T-cell (primary cell): ENCODE measurements around the gene LSM2. TPM values are rescaled to one million over a fixed set of nuclear protein-coding genes. Genes with fewer than 3 reads are reported as not detected.
"Not testable (repeated sequence)": the region's sequence is repeated elsewhere in the genome, so short reads cannot be mapped to it uniquely, and the experiment has no call there.

ENCODE experiments used
- ATAC-seq, 4 experiments: fragments of 200-7000 bp in 3 of 4; fragments of 150-1000 bp in 1 of 4; cut with Tn5 transposase; replicated peaks in 1 of 4; 1 replicate in 3 of 4; 2 replicates in 1 of 4; pipeline ENCODE4 v1.10.0; 2021; ENCODE audit warnings: moderate library complexity in 3 of 4, mild to moderate bottlenecking in 2 of 4, moderate number of reproducible peaks in 1 of 4
- CTCF ChIA-PET, 2 donors: fragments of 300-600 bp; sonication (Branson Sonifier 250); formaldehyde crosslinking; loops; one replicate each; lab custom pipeline; 2022; ENCODE audit warnings: antibody characterized with exemption in 2 of 2; lab: Charles Lee
- POLR2A ChIA-PET, 2 donors: fragments of 300-600 bp; sonication (Branson Sonifier 250); formaldehyde crosslinking; loops; one replicate each; lab custom pipeline; 2022; ENCODE audit warnings: antibody characterized with exemption in 2 of 2; lab: Charles Lee
- DNase-seq, 35 experiments: peaks; one replicate each; pipeline versions ENCODE4 v3.0.0 to v3.0.0-alpha.2; 2013 to 2023
- H3K27ac ChIP-seq: one replicate; pipeline ENCODE4 v1.5.1; 2013; ENCODE audit warnings: low read length
- H3K27me3 ChIP-seq, 2 experiments: replicated peaks in 1 of 2; 1 replicate in 1 of 2; 2 replicates in 1 of 2; pipeline versions ENCODE4 v1.6.1 to v1.7.0; 2013; ENCODE audit warnings: low read length in 1 of 2, mixed read lengths in 1 of 2; ENCODE audit not compliant: control insufficient read depth in 2 of 2, insufficient read depth in 2 of 2; ENCODE audit errors: extremely low read depth in 1 of 2
- H3K36me3 ChIP-seq, 2 donors: 1 replicate in 1 of 2; 2 replicates in 1 of 2; pipeline versions ENCODE4 v1.6.1 to v1.7.0; 2013; ENCODE audit warnings: low read length in 1 of 2; ENCODE audit not compliant: control insufficient read depth in 2 of 2, insufficient read depth in 1 of 2; ENCODE audit errors: extremely low read depth in 1 of 2
- H3K4me1 ChIP-seq, 2 experiments: 1 replicate in 1 of 2; 2 replicates in 1 of 2; pipeline versions ENCODE4 v1.6.1 to v1.7.0; 2013; ENCODE audit warnings: low read length in 2 of 2, mixed read lengths in 1 of 2; ENCODE audit not compliant: insufficient read depth in 2 of 2, control insufficient read depth in 1 of 2; ENCODE audit errors: extremely low read depth in 1 of 2
- H3K4me3 ChIP-seq, 2 donors: 1 replicate in 1 of 2; 2 replicates in 1 of 2; pipeline versions ENCODE4 v1.5.1 to v1.7.0; 2013; ENCODE audit warnings: mild to moderate bottlenecking in 2 of 2, low read length in 1 of 2, moderate library complexity in 1 of 2; ENCODE audit not compliant: control insufficient read depth in 1 of 2; ENCODE audit errors: extremely low read depth in 1 of 2
- H3K9me3 ChIP-seq: 2 replicates; pipeline ENCODE4 v1.7.0; 2013
- H3K27ac Mint-ChIP-seq, 2 donors: one replicate each; pipeline ENCODE4 v1.8.0; 2020 to 2021; ENCODE audit warnings: mild to moderate bottlenecking in 2 of 2, mixed read lengths in 2 of 2
- H3K27me3 Mint-ChIP-seq, 2 donors: one replicate each; pipeline ENCODE4 v1.8.0; 2021 to 2022; ENCODE audit warnings: mixed read lengths in 2 of 2
- H3K36me3 Mint-ChIP-seq: one replicate; pipeline ENCODE4 v1.8.0; 2021; ENCODE audit warnings: mixed read lengths
- H3K4me1 Mint-ChIP-seq, 3 donors: one replicate each; pipeline ENCODE4 v1.8.0; 2020 to 2022; ENCODE audit warnings: mixed read lengths in 3 of 3, mild to moderate bottlenecking in 1 of 3
- H3K4me3 Mint-ChIP-seq, 3 donors: one replicate each; pipeline ENCODE4 v1.8.0; 2020 to 2022; ENCODE audit warnings: mild to moderate bottlenecking in 3 of 3, mixed read lengths in 3 of 3, moderate library complexity in 3 of 3
- H3K9me3 Mint-ChIP-seq, 3 donors: one replicate each; pipeline ENCODE4 v1.8.0; 2020 to 2022; ENCODE audit warnings: mixed read lengths in 3 of 3
- WGBS: methylation state at CpG from one replicate; pipeline ENCODE4 v1.1.5; 2013; ENCODE audit warnings: missing lambda C conversion rate; ENCODE audit not compliant: insufficient coverage; 5-methylcytosine and 5-hydroxymethylcytosine counted together
- total RNA-seq, 35 experiments: library from RNA in 6 of 35; stranded (reverse) in 6 of 35; fragments of 120-200 nt in 1 of 35; gene quantifications; one replicate each; pipeline versions ENCODE4 v1.2.1 to v1.2.4 and lab custom pipeline; 2013 to 2026

The LSM2 gene
- total RNA-seq, 5 donors from 2014 or later (not counting 1 experiment from before 2014, with no cell fraction given), result 24.2 to 36.4 (median 30.6) TPM

GRCh38 chr6:31808599-31808998 lies 1.8 kb upstream of the LSM2 start:
- H3K9me3 Mint-ChIP-seq, H3K27ac ChIP-seq, H3K9me3 ChIP-seq, H3K4me3 Mint-ChIP-seq, H3K27ac Mint-ChIP-seq, H3K27me3 ChIP-seq, CTCF ChIA-PET, DNase-seq, ATAC-seq, H3K4me3 ChIP-seq, H3K27me3 Mint-ChIP-seq, POLR2A ChIA-PET: not testable (repeated sequence)
- no CpG with 5 or more reads among the region's 10 CpGs for WGBS
- Mint-ChIP-seq H3K4me1 (peaks cover 27 to 44% (median 29%) of the 10 kb centered on the region in 3 donors), H3K36me3 (peaks cover 19% of the 10 kb centered on the region)
- peaks cover 8 to 25% of the 10 kb centered on the region in 2 donors for H3K36me3 ChIP-seq
- H3K4me1 ChIP-seq, result peaks cover 9 to 45% of the 10 kb centered on the region in 2 experiments

- DNase-seq (no peak), ATAC-seq (peak in 3 of 4 experiments; percentile 10 to 17 (median 15))
- Mint-ChIP-seq H3K27ac (peak overlapping the region; percentile 91 to 94), H3K4me1 (peaks cover 20 to 32% (median 21%) of the 10 kb centered on the region in 3 donors), H3K9me3 (no peaks in the 10 kb centered on the region), H3K36me3 (peaks cover 24% of the 10 kb centered on the region), H3K27me3 (no peaks in the 10 kb centered on the region), H3K4me3 (peak overlapping the region; percentile 83 to 90 (median 89))
- ChIA-PET POLR2A (interaction anchor here (0.6 to 1.7 kb wide), 5 partner anchors 9 to 91 kb away, joined by 3 to 5 read pairs (median 5); partner anchors contain the start of genes HSPA1A (in 1 of the 2), HSPA1B (in 1 of the 2) and HSPA1L (in 1 of the 2)), CTCF (interaction anchor here (0.6 to 1.6 kb wide), 5 partner anchors 10 to 76 kb away, joined by 3 to 9 read pairs (median 7); partner anchors contain the start of gene VARS1 (in 1 of the 2))
- H3K9me3 ChIP-seq, result no peaks in the 10 kb centered on the region
- H3K27me3 ChIP-seq, result no peaks in the 10 kb centered on the region
- peak overlapping the region; percentile 80 for H3K27ac ChIP-seq
- H3K4me3 ChIP-seq, result peak overlapping the region; percentile 64 to 79
- H3K4me1 ChIP-seq, result peaks cover 8 to 29% of the 10 kb centered on the region in 2 experiments
- WGBS, result 50% methylated on average over 1 of the region's 7 CpGs
- H3K36me3 ChIP-seq, result peaks cover 6 to 27% of the 10 kb centered on the region in 2 donors
These were observed 762 bp downstream of the LSM2 start for GRCh38 chr6:31805939-31806469.

- WGBS, result 100% methylated on average over 2 of the region's 8 CpGs
These were observed 5.5 kb downstream of the LSM2 start for GRCh38 chr6:31801031-31801927.

GRCh38 chr6:31799781-31800180 lies 7.0 kb downstream of the LSM2 start:
- Histone ChIP-seq H3K36me3 (peaks cover 0 to 12% of the 10 kb centered on the region in 2 donors), H3K27ac (no peak overlapping the region), H3K27me3 (no peaks in the 10 kb centered on the region), H3K4me3 (no peak overlapping the region), H3K9me3 (no peaks in the 10 kb centered on the region), H3K4me1 (peaks cover 18 to 35% of the 10 kb centered on the region in 2 experiments)
- H3K27me3 Mint-ChIP-seq, result no peaks in the 10 kb centered on the region
- ATAC-seq (no peak), DNase-seq (no peak)
- ChIA-PET POLR2A (no interaction called here), CTCF (interaction anchor here in 1 of 2 donors (1.1 kb wide), 1 partner anchor 70 kb away, joined by 3 read pairs; no protein-coding TSS in a partner anchor)
- H3K4me1 Mint-ChIP-seq, result peaks cover 29 to 33% (median 31%) of the 10 kb centered on the region in 3 donors
- peaks cover 9% of the 10 kb centered on the region for H3K36me3 Mint-ChIP-seq
- no peak overlapping the region for H3K27ac Mint-ChIP-seq
- H3K4me3 Mint-ChIP-seq, result no peak overlapping the region
- H3K9me3 Mint-ChIP-seq, result no peaks in the 10 kb centered on the region
- no CpG with 5 or more reads among the region's 12 CpGs for WGBS

More at GRCh38 chr6:31801031-31801927, 5.5 kb downstream of the LSM2 start:
- H3K27me3 Mint-ChIP-seq, H3K27me3 ChIP-seq, H3K4me3 Mint-ChIP-seq, H3K27ac ChIP-seq, ATAC-seq, H3K9me3 ChIP-seq, DNase-seq, POLR2A ChIA-PET, H3K36me3 Mint-ChIP-seq, H3K4me3 ChIP-seq, H3K9me3 Mint-ChIP-seq: not testable (repeated sequence)
- H3K36me3 ChIP-seq, result peaks cover 0 to 12% of the 10 kb centered on the region in 2 donors
- Mint-ChIP-seq H3K4me1 (peaks cover 31 to 36% (median 34%) of the 10 kb centered on the region in 3 donors), H3K27ac (peak overlapping the region in 1 of 2 donors; percentile 6)
- CTCF ChIA-PET, result interaction anchor here in 1 of 2 donors (0.7 kb wide), 1 partner anchor 33 kb away, joined by 8 read pairs; no protein-coding TSS in a partner anchor
- H3K4me1 ChIP-seq, result peaks cover 23 to 39% of the 10 kb centered on the region in 2 experiments

- Histone ChIP-seq H3K4me3 (peak overlapping the region in 1 of 2 donors; percentile 21), H3K27ac (peak overlapping the region; percentile 71), H3K4me1 (peaks cover 23 to 46% of the 10 kb centered on the region in 2 experiments), H3K27me3 (no peaks in the 10 kb centered on the region), H3K9me3 (no peaks in the 10 kb centered on the region), H3K36me3 (peaks cover 3 to 5% of the 10 kb centered on the region in 2 donors)
- H3K36me3 Mint-ChIP-seq, result peaks cover 3% of the 10 kb centered on the region
- no peaks in the 10 kb centered on the region for H3K9me3 Mint-ChIP-seq
- peak in 22 of 35 experiments; percentile 14 to 61 (median 36) for DNase-seq
- peak overlapping the region; percentile 57 to 95 (median 62) for H3K4me3 Mint-ChIP-seq
- POLR2A ChIA-PET, result no interaction called here
- ATAC-seq, result peak; percentile 35 to 53 (median 37)
- H3K27ac Mint-ChIP-seq, result peak overlapping the region; percentile 95 to 97
- H3K4me1 Mint-ChIP-seq, result peaks cover 34 to 43% (median 39%) of the 10 kb centered on the region in 3 donors
- CTCF ChIA-PET, result interaction anchor here in 1 of 2 donors (0.7 kb wide), 2 partner anchors 17 to 18 kb away, joined by 3 read pairs; partner anchors contain the start of genes HSPA1A and HSPA1L
- 0% methylated on average over 3 of the region's 5 CpGs for WGBS
- H3K27me3 Mint-ChIP-seq, result no peaks in the 10 kb centered on the region
These were observed 9.2 kb downstream of the LSM2 start for GRCh38 chr6:31797588-31797987.

GRCh38 chr6:31796993-31797385 lies 9.8 kb downstream of the LSM2 start:
- Histone ChIP-seq H3K9me3 (no peaks in the 10 kb centered on the region), H3K36me3 (peaks cover 5 to 9% of the 10 kb centered on the region in 2 donors), H3K27me3 (no peaks in the 10 kb centered on the region), H3K4me3 (no peak overlapping the region), H3K4me1 (peaks cover 23 to 45% of the 10 kb centered on the region in 2 experiments), H3K27ac (peak overlapping the region; percentile 71)
- Mint-ChIP-seq H3K9me3 (no peaks in the 10 kb centered on the region), H3K4me1 (peaks cover 34 to 47% (median 40%) of the 10 kb centered on the region in 3 donors), H3K27me3 (no peaks in the 10 kb centered on the region), H3K36me3 (peaks cover 3% of the 10 kb centered on the region), H3K27ac (peak overlapping the region; percentile 95 to 97), H3K4me3 (peak overlapping the region; percentile 32 to 95 (median 57))
- ChIA-PET CTCF (interaction anchor here in 1 of 2 donors (0.7 to 1.4 kb wide), 3 partner anchors 10 to 66 kb away, joined by 3 to 7 read pairs (median 3); partner anchors contain the start of genes LSM2 and NEU1), POLR2A (no interaction called here)
- no CpG with 5 or more reads among the region's 2 CpGs for WGBS
- DNase-seq (no peak), ATAC-seq (no peak)
